GM06990 (cell line): Measurements from ENCODE around the gene PTPRE.

Experiments
- DNase-seq: peaks from one replicate; pipeline ENCODE4 v3.0.0-alpha.2; 2011; ENCODE audit not compliant: insufficient read length; ENCODE audit errors: extremely low read depth
- H3K27me3 ChIP-seq: replicated peaks from 2 replicates; pipeline ENCODE4 v1.6.0; 2011; ENCODE audit warnings: low read length; ENCODE audit not compliant: control insufficient read depth, insufficient read depth
- H3K36me3 ChIP-seq: 2 replicates; pipeline ENCODE4 v1.5.1; 2011; ENCODE audit warnings: low read length; ENCODE audit not compliant: control insufficient read depth, insufficient read depth
- H3K4me3 ChIP-seq: replicated peaks from 2 replicates; pipeline ENCODE4 v1.5.1; 2011; ENCODE audit warnings: low read depth, mild to moderate bottlenecking, control low read depth, low read length
- TF ChIP-seq, protein P1 (sequence below): IDR thresholded peaks from 2 replicates; pipeline ENCODE4 v1.5.1; 2011; ENCODE audit warnings: low read length, control low read depth, mild to moderate bottlenecking, inconsistent platforms; ENCODE audit not compliant: insufficient read depth, poor library complexity, severe bottlenecking

The PTPRE gene

GRCh38 chr10:127883516-127883915, 23.4 kb upstream of the PTPRE start:
- DNase-seq = no peak
- Histone ChIP-seq H3K27me3 (peaks cover 1% of the 10 kb centered on the region; the same call in 1 of the 2 replicates), H3K36me3 (no peaks in the 10 kb centered on the region), H3K4me3 (no peak overlapping the region)
- TF ChIP-seq, protein P1, sequence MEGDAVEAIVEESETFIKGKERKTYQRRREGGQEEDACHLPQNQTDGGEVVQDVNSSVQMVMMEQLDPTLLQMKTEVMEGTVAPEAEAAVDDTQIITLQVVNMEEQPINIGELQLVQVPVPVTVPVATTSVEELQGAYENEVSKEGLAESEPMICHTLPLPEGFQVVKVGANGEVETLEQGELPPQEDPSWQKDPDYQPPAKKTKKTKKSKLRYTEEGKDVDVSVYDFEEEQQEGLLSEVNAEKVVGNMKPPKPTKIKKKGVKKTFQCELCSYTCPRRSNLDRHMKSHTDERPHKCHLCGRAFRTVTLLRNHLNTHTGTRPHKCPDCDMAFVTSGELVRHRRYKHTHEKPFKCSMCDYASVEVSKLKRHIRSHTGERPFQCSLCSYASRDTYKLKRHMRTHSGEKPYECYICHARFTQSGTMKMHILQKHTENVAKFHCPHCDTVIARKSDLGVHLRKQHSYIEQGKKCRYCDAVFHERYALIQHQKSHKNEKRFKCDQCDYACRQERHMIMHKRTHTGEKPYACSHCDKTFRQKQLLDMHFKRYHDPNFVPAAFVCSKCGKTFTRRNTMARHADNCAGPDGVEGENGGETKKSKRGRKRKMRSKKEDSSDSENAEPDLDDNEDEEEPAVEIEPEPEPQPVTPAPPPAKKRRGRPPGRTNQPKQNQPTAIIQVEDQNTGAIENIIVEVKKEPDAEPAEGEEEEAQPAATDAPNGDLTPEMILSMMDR = no peak

- DNase-seq = no peak
- H3K27me3 ChIP-seq = peaks cover 1% of the 10 kb centered on the region; the same call in 1 of the 2 replicates
- H3K36me3 ChIP-seq = no peaks in the 10 kb centered on the region
- TF ChIP-seq, protein P1 = no peak
- no peak overlapping the region for H3K4me3 ChIP-seq
Measured at GRCh38 chr10:127884501-127884900, 22.4 kb upstream of the PTPRE start.

DNA sequence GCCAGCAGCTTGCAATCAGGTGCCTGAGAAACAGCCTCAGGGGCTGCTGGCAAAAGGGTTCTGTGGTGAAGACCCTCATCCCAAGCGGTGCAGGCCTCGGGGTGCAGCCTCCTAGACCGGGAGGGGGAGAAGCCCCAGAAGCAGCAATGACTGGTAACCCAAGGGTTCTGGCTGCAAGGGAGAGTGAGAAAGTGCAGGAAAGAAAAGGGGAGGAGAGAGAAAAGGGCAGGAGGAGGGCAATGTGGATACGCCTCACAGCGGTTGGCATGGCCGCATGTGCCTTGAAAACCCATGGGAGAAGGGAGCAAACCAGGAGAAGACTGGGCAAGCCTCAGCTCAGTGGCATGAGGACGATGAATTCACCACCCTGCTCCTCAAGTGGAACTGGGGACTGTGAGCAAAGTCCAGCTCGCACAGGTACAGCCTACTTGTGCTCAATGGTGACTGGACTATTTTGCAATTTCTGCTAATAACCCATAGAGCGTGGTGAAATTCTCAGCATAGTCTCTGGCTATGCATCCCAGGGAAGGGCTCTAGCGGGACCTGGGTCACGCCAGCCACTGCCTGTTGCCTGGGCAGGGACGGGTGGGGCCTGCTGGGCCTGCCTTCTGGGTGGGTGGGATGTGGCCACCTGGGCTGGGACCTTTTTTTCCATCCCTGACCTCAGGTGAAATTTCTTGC, 20.4 kb upstream of the PTPRE start:
- TF ChIP-seq, protein P1 = no peak
- DNase-seq = no peak
- no peak overlapping the region for H3K4me3 ChIP-seq
- H3K36me3 ChIP-seq = no peaks in the 10 kb centered on the region
- H3K27me3 ChIP-seq = peaks cover 1% of the 10 kb centered on the region; the same call in 1 of the 2 replicates

GRCh38 chr10:127887541-127888415, 19.1 kb upstream of the PTPRE start:
- no peak for DNase-seq
- TF ChIP-seq, protein P1 = no peak

DNA sequence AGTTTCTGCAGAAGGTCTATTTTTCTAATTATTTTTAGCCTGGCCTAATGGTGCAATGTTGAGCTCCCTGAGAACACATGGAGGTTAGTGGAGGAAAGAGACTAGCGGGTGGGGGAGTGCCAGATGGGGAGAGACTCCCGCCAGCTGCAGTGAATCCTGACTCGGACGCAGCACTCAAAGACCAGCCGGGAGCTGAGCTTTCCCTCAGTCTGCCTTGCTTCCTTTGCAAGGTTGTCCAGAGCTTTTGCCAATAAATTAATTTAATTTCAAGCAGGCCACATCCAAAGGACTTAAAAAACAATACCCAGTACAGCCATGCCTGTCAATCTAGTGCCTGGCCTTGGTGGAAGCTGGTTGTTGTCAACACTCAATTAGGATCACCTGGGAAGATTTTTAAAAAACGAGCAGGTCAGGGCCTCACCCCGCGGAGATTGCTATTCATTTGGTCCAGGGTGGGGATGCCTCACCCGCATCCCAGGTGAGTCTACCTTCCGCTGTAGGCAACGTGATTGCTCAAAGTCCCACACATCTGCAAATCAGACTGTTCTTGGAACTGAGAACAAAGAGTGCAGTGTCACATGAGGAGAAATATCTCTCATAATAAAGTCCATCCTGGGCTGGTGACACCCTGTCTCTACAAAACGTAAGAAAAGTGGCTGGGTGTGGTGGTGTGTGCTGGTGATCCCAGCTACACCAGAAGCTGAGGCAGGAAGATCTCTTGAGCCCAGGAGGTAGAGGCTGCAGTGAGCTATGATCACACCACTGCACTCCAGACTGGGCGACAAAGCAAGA, 18.2 kb upstream of the PTPRE start:
- no peak for DNase-seq
- Histone ChIP-seq H3K27me3 (peaks cover 1% of the 10 kb centered on the region; the same call in 1 of the 2 replicates), H3K36me3 (no peaks in the 10 kb centered on the region), H3K4me3 (no peak overlapping the region)
- TF ChIP-seq, protein P1 = no peak

More at GRCh38 chr10:127887541-127888415, 19.1 kb upstream of the PTPRE start:
- H3K4me3 ChIP-seq = no peak overlapping the region
- H3K36me3 ChIP-seq = no peaks in the 10 kb centered on the region
- H3K27me3 ChIP-seq = peaks cover 1% of the 10 kb centered on the region; the same call in 1 of the 2 replicates
